ENCODE data around the gene PLA2G4D.

DNA sequence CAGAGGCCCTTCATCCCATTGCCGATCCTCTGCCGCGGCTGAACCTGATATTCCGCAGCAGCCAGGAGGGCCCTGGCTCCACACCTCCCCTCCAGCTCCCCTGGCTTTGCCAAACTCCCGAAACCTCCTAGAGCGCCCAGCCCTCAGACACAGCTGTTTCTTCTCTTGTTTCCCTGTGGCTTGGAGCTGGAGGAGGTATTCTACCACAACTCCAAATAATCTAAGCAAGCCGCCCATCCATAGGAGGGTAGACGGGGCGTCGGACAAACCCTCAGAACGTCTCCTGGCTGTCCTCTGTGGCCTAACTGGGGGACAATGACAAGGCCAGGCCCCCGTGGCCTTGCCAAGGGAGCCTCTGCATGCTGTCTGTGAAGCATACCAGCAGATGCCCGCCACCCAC lies 10.4 kb downstream of the PLA2G4D start:
- TF ChIP-seq SP1 (CRISPR knock-in tag; conservative IDR thresholded peaks at IDR 0.05) = no peak
- TF ChIP-seq, protein P1, sequence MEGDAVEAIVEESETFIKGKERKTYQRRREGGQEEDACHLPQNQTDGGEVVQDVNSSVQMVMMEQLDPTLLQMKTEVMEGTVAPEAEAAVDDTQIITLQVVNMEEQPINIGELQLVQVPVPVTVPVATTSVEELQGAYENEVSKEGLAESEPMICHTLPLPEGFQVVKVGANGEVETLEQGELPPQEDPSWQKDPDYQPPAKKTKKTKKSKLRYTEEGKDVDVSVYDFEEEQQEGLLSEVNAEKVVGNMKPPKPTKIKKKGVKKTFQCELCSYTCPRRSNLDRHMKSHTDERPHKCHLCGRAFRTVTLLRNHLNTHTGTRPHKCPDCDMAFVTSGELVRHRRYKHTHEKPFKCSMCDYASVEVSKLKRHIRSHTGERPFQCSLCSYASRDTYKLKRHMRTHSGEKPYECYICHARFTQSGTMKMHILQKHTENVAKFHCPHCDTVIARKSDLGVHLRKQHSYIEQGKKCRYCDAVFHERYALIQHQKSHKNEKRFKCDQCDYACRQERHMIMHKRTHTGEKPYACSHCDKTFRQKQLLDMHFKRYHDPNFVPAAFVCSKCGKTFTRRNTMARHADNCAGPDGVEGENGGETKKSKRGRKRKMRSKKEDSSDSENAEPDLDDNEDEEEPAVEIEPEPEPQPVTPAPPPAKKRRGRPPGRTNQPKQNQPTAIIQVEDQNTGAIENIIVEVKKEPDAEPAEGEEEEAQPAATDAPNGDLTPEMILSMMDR (IDR thresholded peaks at IDR 0.05) = no peak
- TF ChIP-seq TEAD4 (CRISPR knock-in tag; IDR thresholded peaks at IDR 0.05) = no peak
- TF ChIP-seq ZNF232 (CRISPR knock-in tag; IDR thresholded peaks at IDR 0.05) = no peak
- TF ChIP-seq MYBL2 (CRISPR knock-in tag; IDR thresholded peaks at IDR 0.05) = no peak
- TF ChIP-seq, protein P2, sequence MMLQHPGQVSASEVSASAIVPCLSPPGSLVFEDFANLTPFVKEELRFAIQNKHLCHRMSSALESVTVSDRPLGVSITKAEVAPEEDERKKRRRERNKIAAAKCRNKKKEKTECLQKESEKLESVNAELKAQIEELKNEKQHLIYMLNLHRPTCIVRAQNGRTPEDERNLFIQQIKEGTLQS (CRISPR knock-in tag; conservative IDR thresholded peaks at IDR 0.05) = no peak
- TF ChIP-seq, protein P3, sequence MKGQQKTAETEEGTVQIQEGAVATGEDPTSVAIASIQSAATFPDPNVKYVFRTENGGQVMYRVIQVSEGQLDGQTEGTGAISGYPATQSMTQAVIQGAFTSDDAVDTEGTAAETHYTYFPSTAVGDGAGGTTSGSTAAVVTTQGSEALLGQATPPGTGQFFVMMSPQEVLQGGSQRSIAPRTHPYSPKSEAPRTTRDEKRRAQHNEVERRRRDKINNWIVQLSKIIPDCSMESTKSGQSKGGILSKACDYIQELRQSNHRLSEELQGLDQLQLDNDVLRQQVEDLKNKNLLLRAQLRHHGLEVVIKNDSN (CRISPR knock-in tag; IDR thresholded peaks at IDR 0.05) = no peak
